ENCODE results near the gene CCDC121. TPM values are rescaled to one million over a fixed set of nuclear protein-coding genes. Genes with fewer than 3 reads are reported as not detected.

Gene CCDC121, protein sequence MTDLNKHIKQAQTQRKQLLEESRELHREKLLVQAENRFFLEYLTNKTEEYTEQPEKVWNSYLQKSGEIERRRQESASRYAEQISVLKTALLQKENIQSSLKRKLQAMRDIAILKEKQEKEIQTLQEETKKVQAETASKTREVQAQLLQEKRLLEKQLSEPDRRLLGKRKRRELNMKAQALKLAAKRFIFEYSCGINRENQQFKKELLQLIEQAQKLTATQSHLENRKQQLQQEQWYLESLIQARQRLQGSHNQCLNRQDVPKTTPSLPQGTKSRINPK
- 1 to 10 TPM; 1.2 to 8.0 (median 3.2) TPM for total RNA-seq

DNA sequence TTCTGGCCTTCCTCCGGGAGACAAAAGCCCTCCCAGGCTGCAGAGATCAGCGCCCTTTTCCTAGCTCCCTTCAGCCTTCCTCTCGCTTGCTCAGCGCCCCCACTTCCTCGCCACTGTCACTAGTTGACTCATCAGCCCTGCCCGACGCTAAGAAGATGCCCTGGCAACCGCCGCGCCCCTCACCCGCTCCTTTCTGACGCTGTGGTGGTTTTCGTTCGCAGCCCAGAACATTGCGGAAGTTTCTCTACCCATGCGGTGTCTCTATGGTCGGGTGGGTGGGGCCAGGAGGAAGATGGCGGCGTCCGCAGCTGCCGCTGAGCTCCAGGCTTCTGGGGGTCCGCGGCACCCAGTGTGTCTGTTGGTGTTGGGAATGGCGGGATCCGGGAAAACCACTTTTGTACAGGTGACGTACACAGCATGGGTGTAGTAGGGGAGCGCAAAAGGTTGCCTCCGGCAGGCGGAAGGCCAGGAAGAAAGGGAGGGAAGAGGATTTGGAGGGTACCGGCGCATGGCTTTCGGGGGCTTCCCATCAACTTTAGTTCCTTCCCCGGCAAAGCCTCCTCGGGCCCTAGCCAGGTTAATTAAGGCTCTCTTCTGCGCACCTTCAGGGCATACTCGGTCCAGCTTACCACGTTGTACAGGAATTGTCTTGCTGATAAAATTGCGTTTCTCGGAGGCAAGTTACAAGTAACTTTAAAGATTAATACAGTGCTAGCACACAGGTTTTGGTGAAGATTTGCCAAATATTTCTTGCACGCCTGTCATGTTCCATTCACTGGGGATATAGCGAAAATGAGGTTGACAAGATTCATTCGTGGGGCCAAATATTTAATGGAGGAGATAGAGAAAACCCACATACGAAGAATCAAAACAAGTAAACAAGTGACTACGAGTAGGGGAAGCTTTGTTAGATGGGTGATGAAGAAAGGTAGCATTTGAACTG is at the start of gene CCDC121, which contains the start of gene GPN1:
TSS of gene CCDC121 (minus strand) at position 246 of the 943 bp plus-strand sequence. CDS start 1,213 bp downstream, outside the sequence.
TSS of gene GPN1 (plus strand) at position 284 of the 943 bp plus-strand sequence. CDS start at position 293, 9 bp downstream.
- peak; percentile 94 for ATAC-seq (ENCODE audit: low FRiP score)
- DNase-seq (ENCODE audit: low spot score) = peak; percentile 77
- no peak for TF ChIP-seq CTCF (IDR thresholded peaks at IDR 0.05)

DNA sequence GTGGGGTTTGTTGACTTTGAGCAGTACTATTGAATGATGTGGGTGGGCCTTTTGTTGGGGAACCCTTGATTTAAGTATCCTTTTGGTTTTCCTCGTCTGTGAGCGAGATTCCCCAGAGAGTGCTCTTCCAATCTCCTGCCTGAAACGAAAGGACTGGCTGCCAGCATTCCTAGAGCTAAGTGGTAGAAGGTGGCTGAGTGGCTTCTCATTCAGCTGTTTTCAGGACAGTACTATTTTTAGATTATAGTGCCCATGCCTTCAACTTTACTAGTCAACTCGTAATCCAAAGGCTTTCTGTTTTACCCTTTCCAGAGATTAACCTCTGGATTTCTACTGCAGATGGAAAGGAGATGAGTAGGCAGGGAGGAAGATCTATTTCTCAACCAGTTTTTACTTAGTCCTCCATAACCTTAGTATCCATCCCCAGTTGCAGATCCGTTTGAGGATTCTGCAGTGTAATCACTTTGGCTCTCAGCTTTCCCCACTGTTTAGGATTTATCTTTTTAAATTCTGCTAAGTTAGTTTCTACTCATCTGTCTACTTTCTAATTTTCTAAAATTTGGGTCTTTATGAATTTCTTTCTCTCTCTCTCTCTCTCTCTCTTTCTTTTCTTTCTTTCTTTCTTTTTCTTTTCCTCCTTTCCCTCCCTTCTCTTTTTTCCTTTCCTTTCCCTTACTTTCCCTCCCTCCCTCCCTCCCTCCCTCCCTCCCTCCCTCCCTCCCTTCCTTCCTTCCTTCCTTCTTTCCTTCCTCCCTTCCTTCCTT is 44.1 kb upstream of the CCDC121 start:
- ATAC-seq (ENCODE audit: low FRiP score) (no peak), DNase-seq (ENCODE audit: low spot score) (no peak)
- no peak for TF ChIP-seq CTCF (IDR thresholded peaks at IDR 0.05)

- DNase-seq (ENCODE audit: low spot score) (no peak), ATAC-seq (ENCODE audit: low FRiP score) (no peak)
- TF ChIP-seq CTCF (IDR thresholded peaks at IDR 0.05) = no peak
Observed at GRCh38 chr2:27671235-27671634, 42.4 kb upstream of the CCDC121 start.

DNA sequence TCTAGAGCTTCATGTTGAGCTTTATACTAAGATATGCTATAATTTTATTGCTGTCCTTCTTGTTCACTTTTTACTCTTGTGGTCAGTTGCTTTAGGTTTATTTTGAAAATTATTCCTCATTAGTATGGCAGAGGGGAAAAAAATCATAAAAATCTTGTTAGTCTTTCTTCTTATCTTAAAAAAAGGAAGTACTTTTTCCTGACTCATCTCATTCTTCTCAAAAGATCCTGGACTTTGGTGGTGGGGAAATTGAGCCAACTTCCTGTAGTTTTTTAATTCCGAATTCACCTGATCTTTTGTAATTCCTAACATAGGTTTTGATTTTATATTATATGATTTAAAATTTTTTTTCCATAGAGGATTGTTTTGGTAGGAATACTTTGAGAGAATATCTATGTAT is 38.6 kb upstream of the CCDC121 start:
- no peak for ATAC-seq (ENCODE audit: low FRiP score)
- DNase-seq (ENCODE audit: low spot score) = no peak
- no peak for TF ChIP-seq CTCF (IDR thresholded peaks at IDR 0.05)

DNA sequence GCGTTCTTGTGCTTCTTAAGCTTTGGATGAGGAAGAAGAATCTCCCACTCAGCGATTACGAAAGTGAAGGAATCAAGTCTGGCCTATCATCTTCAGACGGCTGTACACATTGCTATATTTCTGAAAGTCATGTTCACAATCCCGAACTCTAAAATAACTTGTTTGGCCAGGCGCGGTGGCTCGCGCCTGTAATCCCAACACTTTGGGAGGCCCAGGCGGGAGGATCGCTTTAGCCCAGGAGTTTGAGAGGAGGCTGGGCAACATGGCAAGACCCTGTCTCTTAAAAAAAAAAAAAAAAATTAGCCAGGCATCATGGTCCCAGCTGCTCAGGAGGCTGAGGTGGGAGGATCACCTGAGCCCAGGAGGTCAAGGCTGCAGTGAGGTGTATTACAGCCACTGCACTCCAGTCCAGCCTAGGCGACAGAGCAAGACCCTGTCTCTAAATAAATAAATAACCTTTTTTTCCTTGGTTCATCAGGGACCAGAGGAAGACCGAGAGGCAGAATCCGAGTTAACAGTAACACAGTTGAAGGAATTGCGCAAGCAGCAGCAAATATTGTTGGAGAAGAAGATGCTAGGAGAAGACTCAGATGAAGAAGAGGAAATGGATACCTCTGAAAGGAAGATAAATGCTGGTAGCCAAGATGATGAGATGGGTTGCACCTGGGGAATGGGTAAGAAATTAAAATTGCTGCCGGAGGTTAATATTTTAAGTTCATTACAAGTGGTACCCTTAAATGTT is 36.0 kb upstream of the CCDC121 start:
- ATAC-seq (ENCODE audit: low FRiP score) (no peak), DNase-seq (ENCODE audit: low spot score) (no peak)
- TF ChIP-seq CTCF (IDR thresholded peaks at IDR 0.05) = no peak

GRCh38 chr2:27664154-27664574 is 35.4 kb upstream of the CCDC121 start:
- DNase-seq (ENCODE audit: low spot score) (no peak), ATAC-seq (ENCODE audit: low FRiP score) (no peak)

More at GRCh38 chr2:27664154-27664574, 35.4 kb upstream of the CCDC121 start:
- no peak for TF ChIP-seq CTCF (IDR thresholded peaks at IDR 0.05)

Measured in omental fat pad (tissue), 4 donors.